ENCODE data around the gene PTGIS.

- no peak for TF ChIP-seq EZH2 (IDR thresholded peaks at IDR 0.05; ENCODE audit: insufficient read depth, poor library complexity, severe bottlenecking)
- no peak for TF ChIP-seq EZH2phosphoT487 (IDR thresholded peaks at IDR 0.05; ENCODE audit: insufficient read depth, low read depth)
Observed at GRCh38 chr20:49592120-49592519, 24.2 kb upstream of the PTGIS start.
